ENCODE results near the gene ZBTB46. TPM values are rescaled to one million over a fixed set of nuclear protein-coding genes. Genes with fewer than 3 reads are reported as not detected.

ZBTB46 gene
- total RNA-seq, 4 donors from 2014 or later = 15.9 to 39.9 (median 27.7) TPM

DNA sequence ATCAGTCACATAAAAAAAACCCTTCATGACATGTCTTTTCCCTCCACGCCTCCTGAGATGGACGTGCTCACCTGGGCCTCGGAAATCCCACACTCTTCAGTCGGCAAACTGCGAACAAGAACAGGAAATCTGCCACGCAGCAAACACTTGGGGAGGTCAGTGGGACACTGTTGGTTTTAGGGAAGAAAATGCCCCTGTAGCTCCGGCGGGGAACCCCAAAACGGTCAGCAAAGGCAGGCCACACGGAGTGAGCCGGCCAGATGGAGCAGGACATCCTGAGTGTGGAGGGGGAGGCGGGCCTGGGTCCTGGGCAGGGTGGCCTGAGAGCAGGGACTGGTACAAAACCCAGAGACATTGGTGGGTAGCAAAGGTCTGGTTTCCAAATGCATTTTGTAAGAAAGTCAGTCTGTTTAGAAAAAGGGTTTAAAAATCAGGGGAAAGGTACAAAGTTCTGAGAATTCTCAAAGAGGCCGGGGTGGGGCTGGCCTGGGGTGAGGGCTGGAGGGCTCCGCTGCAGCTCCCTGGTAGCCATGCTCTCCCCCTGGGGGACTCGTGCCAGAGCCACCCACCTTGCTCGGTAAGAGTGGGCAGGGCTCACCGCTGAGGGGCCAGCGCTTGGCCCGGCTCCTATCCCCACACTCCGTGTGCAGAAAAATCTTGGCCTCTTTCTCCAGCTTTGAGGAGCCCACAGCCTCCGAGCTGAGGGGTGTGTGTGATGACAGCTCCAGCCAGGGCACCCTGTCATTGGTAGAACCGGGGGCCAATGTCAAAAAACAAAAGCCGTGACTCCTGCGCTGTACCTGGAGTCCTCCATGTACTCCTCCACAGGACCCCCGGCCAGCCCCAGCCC, 86.3 kb downstream of the ZBTB46 start:
- intact Hi-C loops (cut with DNase I) = loop anchor here (5.0 kb wide), 1 partner anchor 207 kb away; the partner anchor contains the start of gene PTK6
- DNase-seq = no peak
- peaks cover 9 to 13% of the 10 kb centered on the region in 2 donors for H3K4me1 ChIP-seq
- 78 to 84% methylated on average over 23 to 25 of the region's 25 CpGs for WGBS, 2 donors
- H3K36me3 ChIP-seq = peaks cover 20 to 21% of the 10 kb centered on the region in 2 donors
- H3K4me3 ChIP-seq (replicated peaks in 1 of 3) = no peak overlapping the region
- no peaks in the 10 kb centered on the region for H3K9me3 ChIP-seq
- no peaks in the 10 kb centered on the region for H3K27me3 ChIP-seq
- H3K27ac ChIP-seq = no peak overlapping the region
- TF ChIP-seq, protein P1, sequence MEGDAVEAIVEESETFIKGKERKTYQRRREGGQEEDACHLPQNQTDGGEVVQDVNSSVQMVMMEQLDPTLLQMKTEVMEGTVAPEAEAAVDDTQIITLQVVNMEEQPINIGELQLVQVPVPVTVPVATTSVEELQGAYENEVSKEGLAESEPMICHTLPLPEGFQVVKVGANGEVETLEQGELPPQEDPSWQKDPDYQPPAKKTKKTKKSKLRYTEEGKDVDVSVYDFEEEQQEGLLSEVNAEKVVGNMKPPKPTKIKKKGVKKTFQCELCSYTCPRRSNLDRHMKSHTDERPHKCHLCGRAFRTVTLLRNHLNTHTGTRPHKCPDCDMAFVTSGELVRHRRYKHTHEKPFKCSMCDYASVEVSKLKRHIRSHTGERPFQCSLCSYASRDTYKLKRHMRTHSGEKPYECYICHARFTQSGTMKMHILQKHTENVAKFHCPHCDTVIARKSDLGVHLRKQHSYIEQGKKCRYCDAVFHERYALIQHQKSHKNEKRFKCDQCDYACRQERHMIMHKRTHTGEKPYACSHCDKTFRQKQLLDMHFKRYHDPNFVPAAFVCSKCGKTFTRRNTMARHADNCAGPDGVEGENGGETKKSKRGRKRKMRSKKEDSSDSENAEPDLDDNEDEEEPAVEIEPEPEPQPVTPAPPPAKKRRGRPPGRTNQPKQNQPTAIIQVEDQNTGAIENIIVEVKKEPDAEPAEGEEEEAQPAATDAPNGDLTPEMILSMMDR (IDR thresholded peaks at IDR 0.05) = no peak
- TF ChIP-seq POLR2A (IDR thresholded peaks at IDR 0.05) = no peak

DNA sequence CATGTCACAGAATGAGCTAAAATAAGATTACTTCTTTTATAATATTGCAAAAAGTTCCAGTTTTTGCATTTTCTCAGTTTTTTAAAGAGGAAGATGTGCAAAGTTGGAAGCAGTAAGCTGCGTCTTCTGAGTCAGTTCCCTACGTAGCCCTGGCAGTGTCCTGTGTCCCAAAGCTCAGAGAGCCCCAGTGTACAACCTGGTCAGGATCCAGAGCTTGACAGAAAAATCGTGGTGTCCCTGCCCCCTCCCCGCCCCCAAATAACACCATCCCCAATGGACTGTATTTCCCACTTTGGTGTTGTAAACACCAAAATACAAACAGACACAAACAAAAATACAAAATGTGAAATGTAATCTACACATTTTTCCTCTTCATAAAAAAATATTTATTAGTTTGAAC, 86.9 kb downstream of the ZBTB46 start:
- Histone ChIP-seq H3K36me3 (peaks cover 20 to 21% of the 10 kb centered on the region in 2 donors), H3K27ac (no peak overlapping the region), H3K9me3 (no peaks in the 10 kb centered on the region), H3K27me3 (no peaks in the 10 kb centered on the region), H3K4me1 (peaks cover 9 to 14% of the 10 kb centered on the region in 2 donors), H3K4me3 (replicated peaks in 1 of 3) (no peak overlapping the region)
- 70 to 80% methylated on average over 4 of the region's 4 CpGs for WGBS, 2 donors
- intact Hi-C loops (cut with DNase I) = loop anchor here (5.0 kb wide), 1 partner anchor 207 kb away; the partner anchor contains the start of gene PTK6
- no peak for DNase-seq
- TF ChIP-seq, protein P1 (IDR thresholded peaks at IDR 0.05) = no peak
- TF ChIP-seq POLR2A (IDR thresholded peaks at IDR 0.05) = no peak

DNA sequence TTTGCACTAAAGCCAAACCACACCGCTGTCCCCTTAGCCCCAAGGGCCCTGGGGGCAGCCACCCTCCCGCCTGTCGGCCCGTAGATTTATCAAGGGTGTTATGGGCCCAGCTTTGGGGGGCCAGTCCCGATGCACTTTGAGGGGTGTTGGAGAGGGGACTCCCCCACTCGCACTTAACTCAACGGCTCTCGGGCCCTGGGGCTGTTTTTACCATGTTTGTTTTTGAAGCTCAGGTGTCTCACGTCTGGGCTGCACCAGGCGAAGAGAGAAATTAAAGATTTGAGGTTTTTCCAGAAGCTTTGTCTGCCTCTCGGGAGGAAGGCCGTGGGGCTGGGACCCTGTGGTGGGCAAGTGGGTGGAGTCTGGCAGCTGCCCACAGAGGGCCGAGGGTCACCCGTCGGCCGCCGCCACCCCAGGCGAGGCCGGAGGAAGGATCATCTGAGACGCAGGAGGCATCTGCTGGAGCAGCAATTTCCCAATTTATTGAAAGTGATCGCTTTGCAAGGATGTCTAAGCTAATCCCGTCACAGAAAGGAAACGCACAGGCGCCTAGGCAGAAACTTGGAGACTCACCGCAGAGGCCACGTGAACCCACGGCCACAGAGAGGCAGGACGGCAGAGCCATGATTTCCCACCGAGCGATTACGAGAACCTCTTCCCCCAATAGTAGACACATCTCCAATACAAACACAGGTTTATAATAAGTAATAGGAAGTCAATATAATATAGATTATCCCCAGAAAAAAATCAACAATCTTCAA, 87.7 kb downstream of the ZBTB46 start:
- H3K36me3 ChIP-seq = peaks cover 20 to 21% of the 10 kb centered on the region in 2 donors
- no peak for DNase-seq
- intact Hi-C loops (cut with DNase I) = loop anchor here (5.0 kb wide), 1 partner anchor 206 kb away; the partner anchor contains the start of gene PTK6
- TF ChIP-seq POLR2A (IDR thresholded peaks at IDR 0.05) = no peak
- TF ChIP-seq, protein P1 (IDR thresholded peaks at IDR 0.05) = no peak
- no peak overlapping the region for H3K27ac ChIP-seq
- no peak overlapping the region for H3K4me3 ChIP-seq (replicated peaks in 1 of 3)
- 88 to 91% methylated on average over 31 of the region's 31 CpGs for WGBS, 2 donors
- H3K9me3 ChIP-seq = no peaks in the 10 kb centered on the region
- peaks cover 17 to 22% of the 10 kb centered on the region in 2 donors for H3K4me1 ChIP-seq
- H3K27me3 ChIP-seq = no peaks in the 10 kb centered on the region

DNA sequence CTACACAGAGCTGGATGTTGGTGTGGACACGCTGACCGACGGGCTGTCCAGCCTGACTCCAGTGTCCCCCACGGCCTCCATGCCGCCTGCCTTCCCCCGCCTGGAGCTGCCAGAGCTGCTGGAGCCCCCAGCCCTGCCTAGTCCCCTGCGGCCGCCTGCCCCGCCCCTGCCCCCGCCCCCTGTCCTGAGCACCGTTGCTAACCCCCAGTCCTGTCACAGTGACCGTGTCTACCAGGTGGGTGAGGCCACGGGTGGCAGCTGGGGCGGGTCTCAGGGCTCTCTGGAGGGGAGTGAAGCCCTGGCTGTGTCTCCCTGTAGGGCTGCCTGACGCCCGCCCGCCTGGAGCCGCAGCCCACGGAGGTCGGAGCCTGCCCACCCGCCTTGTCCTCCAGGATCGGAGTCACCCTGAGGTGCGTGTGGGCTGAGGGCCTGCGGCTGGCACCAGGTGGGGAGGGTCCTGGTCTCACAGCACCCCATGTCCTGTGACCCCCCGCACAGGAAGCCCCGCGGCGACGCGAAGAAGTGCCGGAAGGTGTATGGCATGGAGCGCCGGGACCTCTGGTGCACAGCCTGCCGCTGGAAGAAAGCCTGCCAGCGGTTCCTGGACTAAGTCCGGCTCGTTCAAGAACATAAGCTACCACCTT, 88.6 kb downstream of the ZBTB46 start:
- peaks cover 19 to 29% of the 10 kb centered on the region in 2 donors for H3K4me1 ChIP-seq
- no peaks in the 10 kb centered on the region for H3K27me3 ChIP-seq
- no peak for DNase-seq
- no peak overlapping the region for H3K27ac ChIP-seq
- H3K4me3 ChIP-seq (replicated peaks in 1 of 3) = no peak overlapping the region
- peaks cover 20 to 21% of the 10 kb centered on the region in 2 donors for H3K36me3 ChIP-seq
- 89 to 92% methylated on average over 30 to 32 of the region's 37 CpGs for WGBS, 2 donors
- H3K9me3 ChIP-seq = no peaks in the 10 kb centered on the region
- intact Hi-C loops (cut with DNase I) = loop anchor here (5.0 kb wide), 1 partner anchor 205 kb away; the partner anchor contains the start of gene PTK6
- no peak for TF ChIP-seq POLR2A (IDR thresholded peaks at IDR 0.05)
- TF ChIP-seq, protein P1 (IDR thresholded peaks at IDR 0.05) = no peak

All from thyroid gland (tissue), 4 donors.